ENCODE data around the gene MTMR3.

The MTMR3 gene

DNA sequence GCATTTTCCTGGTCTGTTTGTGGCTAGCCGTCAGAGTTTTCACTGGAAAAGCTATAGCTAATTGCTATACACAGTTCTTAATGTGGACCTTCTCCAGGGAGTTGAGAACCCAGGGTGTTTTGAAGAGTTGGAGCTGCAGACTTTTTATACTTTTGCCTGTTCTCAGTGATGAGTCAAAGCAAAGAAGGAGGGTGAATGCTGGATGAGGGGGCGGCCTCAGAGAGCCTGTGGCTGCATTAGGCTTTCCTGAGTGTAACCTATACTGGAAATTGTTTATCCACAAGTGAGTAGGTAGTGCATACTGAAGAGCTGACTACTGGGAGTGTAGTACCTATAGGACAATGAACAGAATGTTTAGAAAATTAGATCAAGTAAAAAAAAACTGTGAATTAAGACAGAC lies 117.6 kb downstream of the MTMR3 start:
- in situ Hi-C loops (cut with HindIII; ENCODE audit: low pct_ligation_motif_present, low sequenced_read_pairs), result no loop called here
- peak; percentile 56 for DNase-seq
- H3K27ac ChIP-seq, result no peak overlapping the region
- H3K36me3 ChIP-seq (replicated peaks), result no peaks in the 10 kb centered on the region
- no peaks in the 10 kb centered on the region for H3K27me3 ChIP-seq (replicated peaks)
- TF ChIP-seq, protein P1, sequence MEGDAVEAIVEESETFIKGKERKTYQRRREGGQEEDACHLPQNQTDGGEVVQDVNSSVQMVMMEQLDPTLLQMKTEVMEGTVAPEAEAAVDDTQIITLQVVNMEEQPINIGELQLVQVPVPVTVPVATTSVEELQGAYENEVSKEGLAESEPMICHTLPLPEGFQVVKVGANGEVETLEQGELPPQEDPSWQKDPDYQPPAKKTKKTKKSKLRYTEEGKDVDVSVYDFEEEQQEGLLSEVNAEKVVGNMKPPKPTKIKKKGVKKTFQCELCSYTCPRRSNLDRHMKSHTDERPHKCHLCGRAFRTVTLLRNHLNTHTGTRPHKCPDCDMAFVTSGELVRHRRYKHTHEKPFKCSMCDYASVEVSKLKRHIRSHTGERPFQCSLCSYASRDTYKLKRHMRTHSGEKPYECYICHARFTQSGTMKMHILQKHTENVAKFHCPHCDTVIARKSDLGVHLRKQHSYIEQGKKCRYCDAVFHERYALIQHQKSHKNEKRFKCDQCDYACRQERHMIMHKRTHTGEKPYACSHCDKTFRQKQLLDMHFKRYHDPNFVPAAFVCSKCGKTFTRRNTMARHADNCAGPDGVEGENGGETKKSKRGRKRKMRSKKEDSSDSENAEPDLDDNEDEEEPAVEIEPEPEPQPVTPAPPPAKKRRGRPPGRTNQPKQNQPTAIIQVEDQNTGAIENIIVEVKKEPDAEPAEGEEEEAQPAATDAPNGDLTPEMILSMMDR (IDR thresholded peaks at IDR 0.05; ENCODE audit: low read depth, low read length, missing control alignments), result no peak
- H3K4me3 ChIP-seq (ENCODE audit: low read depth, low read length), result no peak overlapping the region

DNA sequence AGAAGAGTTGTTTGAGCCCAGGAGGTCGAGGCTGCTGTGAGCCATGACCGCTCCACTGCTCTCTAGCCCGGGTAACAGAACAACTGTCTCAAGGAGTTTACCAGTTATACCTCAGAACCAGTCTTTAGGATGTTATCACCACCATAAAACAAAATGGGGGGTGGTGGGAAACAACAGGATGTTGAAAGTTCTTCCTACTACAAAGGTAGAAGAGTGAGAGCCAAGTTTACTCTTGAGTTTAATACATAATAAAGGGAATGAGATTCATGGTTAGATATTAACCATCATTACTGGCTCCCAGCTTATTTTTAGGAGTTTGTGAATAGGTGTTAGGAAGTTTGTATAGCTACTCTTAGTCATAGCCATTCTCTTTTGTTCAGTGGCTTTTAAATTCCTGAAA lies 118.5 kb downstream of the MTMR3 start:
- in situ Hi-C loops (cut with HindIII; ENCODE audit: low pct_ligation_motif_present, low sequenced_read_pairs), result no loop called here
- no peaks in the 10 kb centered on the region for H3K27me3 ChIP-seq (replicated peaks)
- TF ChIP-seq, protein P1 (IDR thresholded peaks at IDR 0.05; ENCODE audit: low read depth, low read length, missing control alignments), result no peak
- H3K27ac ChIP-seq, result no peak overlapping the region
- no peak for DNase-seq
- no peak overlapping the region for H3K4me3 ChIP-seq (ENCODE audit: low read depth, low read length)
- no peaks in the 10 kb centered on the region for H3K36me3 ChIP-seq (replicated peaks)

DNA sequence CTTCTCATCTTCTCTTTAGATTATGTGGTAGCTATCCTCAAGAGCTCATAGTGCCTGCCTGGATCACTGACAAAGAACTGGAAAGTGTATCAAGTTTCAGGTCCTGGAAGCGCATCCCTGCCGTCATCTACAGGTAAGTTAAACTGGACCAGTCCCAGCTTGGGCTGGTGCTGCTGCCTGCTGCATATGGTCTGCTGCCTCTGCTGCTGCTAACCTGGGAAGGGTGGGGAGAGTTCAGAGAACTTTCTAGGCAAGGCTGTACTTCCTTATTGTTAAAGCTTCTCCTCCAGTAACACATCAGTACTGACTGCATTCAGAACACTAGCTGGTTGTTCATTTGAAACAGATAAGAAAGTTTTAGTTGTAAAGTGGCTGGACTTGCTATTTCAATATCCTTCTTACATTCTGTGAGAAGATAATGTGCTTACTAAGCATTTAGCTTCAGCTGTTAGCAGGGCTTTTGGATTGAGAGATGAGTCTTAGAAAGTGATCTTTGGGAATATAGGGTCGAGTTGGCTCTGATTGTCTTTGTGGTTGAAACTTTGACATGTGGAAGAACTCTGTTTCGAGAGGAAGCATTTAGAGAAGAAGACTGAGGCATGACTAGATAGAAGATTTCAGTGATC lies 120.0 kb downstream of the MTMR3 start:
- no peak for DNase-seq
- Histone ChIP-seq H3K27me3 (replicated peaks) (no peaks in the 10 kb centered on the region), H3K4me3 (ENCODE audit: low read depth, low read length) (no peak overlapping the region), H3K36me3 (replicated peaks) (peaks cover 4% of the 10 kb centered on the region), H3K27ac (no peak overlapping the region)
- TF ChIP-seq, protein P1 (IDR thresholded peaks at IDR 0.05; ENCODE audit: low read depth, low read length, missing control alignments), result no peak
- in situ Hi-C loops (cut with HindIII; ENCODE audit: low pct_ligation_motif_present, low sequenced_read_pairs), result no loop called here

DNA sequence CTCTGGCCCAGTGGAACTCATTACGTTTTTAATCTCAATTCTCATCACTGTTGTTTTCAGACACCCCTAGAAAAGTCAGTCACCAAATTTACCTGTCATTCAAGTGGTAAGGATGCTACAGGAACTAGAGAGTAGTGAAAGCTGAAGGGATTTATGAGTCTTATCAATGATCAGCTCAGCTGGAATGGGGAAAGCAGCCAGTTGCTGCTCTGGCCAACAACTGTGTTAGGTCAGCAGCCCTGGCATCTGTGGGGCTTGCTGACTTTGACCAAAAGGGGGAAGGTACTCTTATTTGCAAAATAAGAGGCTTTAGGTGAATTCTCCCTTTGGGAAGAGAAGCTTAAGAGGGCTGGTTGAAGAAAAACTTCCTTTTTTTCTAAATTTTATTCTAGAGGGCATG lies 121.1 kb downstream of the MTMR3 start:
- Histone ChIP-seq H3K27me3 (replicated peaks) (no peaks in the 10 kb centered on the region), H3K36me3 (replicated peaks) (peaks cover 4% of the 10 kb centered on the region), H3K27ac (no peak overlapping the region), H3K4me3 (ENCODE audit: low read depth, low read length) (no peak overlapping the region)
- TF ChIP-seq, protein P1 (IDR thresholded peaks at IDR 0.05; ENCODE audit: low read depth, low read length, missing control alignments), result no peak
- in situ Hi-C loops (cut with HindIII; ENCODE audit: low pct_ligation_motif_present, low sequenced_read_pairs), result no loop called here
- no peak for DNase-seq

DNA sequence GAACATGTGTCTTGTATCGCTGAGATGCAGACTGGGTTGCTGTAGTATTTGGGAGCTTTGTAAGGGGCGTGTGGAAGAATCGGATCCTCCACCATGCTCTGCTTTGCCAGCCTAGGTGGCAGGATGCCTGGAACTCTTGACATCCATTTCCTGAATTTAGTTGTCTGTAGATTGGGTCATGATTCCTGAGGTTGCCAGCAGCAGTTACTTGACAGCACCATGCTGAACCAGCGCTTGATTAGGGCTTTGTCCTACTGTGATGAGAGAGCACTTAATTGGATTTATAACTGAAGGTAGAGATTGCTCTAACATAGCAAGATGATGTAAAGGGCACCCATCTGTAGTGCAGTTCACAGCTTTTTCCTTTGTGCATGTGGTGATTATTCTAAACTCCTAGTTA lies 121.7 kb downstream of the MTMR3 start:
- H3K27ac ChIP-seq, result no peak overlapping the region
- peaks cover 4% of the 10 kb centered on the region for H3K36me3 ChIP-seq (replicated peaks)
- in situ Hi-C loops (cut with HindIII; ENCODE audit: low pct_ligation_motif_present, low sequenced_read_pairs), result no loop called here

More for the DNA sequence above, 121.7 kb downstream of the MTMR3 start:
- H3K27me3 ChIP-seq (replicated peaks), result no peaks in the 10 kb centered on the region
- DNase-seq, result no peak
- H3K4me3 ChIP-seq (ENCODE audit: low read depth, low read length), result no peak overlapping the region
- TF ChIP-seq, protein P1 (IDR thresholded peaks at IDR 0.05; ENCODE audit: low read depth, low read length, missing control alignments), result no peak
